GM12874 (cell line): ENCODE results near the gene TENM4.

Experiments used
- TF ChIP-seq, protein P1 (sequence below): IDR thresholded peaks from 2 replicates; pipeline ENCODE4 v1.5.1; 2011; ENCODE audit warnings: low read depth, mild to moderate bottlenecking, control low read depth, low read length, moderate library complexity; ENCODE audit not compliant: insufficient read depth

TENM4 gene

GRCh38 chr11:78889698-78890097 lies 551.1 kb downstream of the TENM4 start:
- TF ChIP-seq, protein P1, sequence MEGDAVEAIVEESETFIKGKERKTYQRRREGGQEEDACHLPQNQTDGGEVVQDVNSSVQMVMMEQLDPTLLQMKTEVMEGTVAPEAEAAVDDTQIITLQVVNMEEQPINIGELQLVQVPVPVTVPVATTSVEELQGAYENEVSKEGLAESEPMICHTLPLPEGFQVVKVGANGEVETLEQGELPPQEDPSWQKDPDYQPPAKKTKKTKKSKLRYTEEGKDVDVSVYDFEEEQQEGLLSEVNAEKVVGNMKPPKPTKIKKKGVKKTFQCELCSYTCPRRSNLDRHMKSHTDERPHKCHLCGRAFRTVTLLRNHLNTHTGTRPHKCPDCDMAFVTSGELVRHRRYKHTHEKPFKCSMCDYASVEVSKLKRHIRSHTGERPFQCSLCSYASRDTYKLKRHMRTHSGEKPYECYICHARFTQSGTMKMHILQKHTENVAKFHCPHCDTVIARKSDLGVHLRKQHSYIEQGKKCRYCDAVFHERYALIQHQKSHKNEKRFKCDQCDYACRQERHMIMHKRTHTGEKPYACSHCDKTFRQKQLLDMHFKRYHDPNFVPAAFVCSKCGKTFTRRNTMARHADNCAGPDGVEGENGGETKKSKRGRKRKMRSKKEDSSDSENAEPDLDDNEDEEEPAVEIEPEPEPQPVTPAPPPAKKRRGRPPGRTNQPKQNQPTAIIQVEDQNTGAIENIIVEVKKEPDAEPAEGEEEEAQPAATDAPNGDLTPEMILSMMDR: no peak

DNA sequence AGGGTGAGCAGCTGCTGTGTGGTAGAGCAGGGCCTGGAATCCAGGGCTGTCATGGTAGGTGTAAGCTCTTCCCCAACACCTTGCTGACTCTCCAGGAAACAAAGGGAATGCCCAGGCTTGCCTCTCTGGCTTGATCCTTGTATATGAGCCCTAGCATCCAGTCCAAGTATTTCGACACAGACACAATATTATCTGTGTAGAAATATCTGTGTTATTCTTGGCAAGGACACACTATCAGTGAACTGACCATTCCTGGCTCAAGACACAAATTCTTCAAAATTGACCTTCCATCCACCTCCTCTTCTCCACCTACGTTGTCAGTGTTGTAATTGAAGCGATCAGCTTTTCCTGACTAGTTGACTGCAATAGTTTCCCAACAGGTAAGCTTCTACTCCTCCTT lies 554.2 kb downstream of the TENM4 start:
- TF ChIP-seq, protein P1: no peak

DNA sequence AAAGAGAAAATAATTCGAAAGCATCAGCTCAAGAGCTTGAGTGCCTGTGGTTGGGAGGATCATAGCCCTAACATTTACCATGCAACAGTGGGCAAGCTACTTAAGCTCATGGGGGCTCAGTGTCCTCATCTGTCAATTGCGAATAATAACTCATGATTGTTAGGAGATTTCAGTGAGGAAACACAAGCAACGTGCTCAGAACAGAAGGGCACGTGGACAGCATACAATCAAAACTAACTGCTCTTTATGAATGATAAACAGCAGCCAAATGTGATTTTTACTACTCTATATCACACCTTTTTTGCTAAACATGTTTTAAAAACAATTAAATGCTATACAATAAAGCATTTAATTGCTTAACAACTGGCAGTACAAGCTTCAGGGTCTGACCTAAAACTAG lies 556.1 kb downstream of the TENM4 start:
- TF ChIP-seq, protein P1: no peak

DNA sequence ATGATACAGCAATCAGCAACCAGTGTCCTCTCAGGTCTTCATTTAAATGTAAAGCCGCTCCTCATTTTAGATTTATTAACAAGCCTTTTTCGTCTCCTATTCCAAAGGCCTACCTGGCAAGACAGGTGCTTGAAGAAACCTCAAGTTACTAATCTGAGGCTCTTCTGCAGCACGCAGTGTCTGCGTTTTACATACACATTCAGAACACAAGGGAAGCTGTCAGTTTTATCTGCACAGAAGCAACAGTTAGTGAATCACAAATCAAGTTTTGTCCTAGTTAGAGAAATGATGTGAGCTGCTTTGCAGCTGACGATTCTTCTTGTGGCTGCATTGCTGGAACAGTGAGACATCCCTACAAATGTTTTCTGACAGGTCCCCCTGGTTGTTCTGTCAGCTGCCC lies 557.3 kb downstream of the TENM4 start:
- TF ChIP-seq, protein P1: no peak

DNA sequence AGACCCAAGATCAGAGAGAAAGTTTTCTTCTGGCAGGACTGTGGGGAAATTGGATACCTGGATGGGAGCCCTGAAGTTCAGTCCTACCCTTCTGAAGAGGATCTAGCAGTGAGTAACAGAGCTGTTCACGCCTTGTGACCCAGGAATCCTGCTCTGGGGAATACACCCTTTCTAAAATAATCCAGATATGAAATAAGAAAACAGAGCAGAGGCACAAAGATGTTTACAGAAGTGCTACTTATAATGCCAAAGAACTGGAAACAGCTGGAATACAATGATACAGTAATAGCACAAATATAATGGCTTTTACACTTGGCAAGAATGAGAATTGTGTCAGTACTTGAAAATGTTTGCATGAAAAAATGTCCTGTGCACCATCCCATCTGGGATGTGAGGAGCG lies 562.2 kb downstream of the TENM4 start:
- TF ChIP-seq, protein P1: no peak

- TF ChIP-seq, protein P1: no peak
These were observed 564.2 kb downstream of the TENM4 start for GRCh38 chr11:78876676-78877075.

DNA sequence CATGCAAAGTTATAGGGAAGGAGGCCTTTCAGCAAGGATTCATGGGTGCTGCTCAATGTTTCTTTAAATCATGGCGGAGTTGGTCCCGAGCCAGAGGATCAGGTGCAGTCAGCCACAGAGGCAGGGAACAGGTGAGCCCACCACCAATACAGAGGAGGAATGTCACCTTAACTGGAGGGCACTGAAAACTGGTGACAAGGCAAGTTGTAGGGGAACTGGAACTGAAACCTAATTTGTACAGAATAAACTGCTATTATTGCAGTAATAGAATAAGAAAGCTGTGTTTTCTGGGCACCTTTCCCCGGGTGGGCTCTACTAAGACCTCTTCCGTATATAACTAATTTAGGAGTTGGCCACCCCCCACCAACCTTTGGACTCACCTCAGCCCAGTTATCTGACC lies 570.2 kb downstream of the TENM4 start:
- TF ChIP-seq, protein P1: no peak

- TF ChIP-seq, protein P1: no peak
These were observed 571.5 kb downstream of the TENM4 start for GRCh38 chr11:78869293-78869692.
